Measurements from ENCODE around the gene CCDC177. TPM values are rescaled to one million over a fixed set of nuclear protein-coding genes. Genes with fewer than 3 reads are reported as not detected.
A peak's percentile ranks its signal among the peaks of the same experiment; 100 is the strongest.

Gene CCDC177
- polyA plus RNA-seq, 3 donors = not detected

DNA sequence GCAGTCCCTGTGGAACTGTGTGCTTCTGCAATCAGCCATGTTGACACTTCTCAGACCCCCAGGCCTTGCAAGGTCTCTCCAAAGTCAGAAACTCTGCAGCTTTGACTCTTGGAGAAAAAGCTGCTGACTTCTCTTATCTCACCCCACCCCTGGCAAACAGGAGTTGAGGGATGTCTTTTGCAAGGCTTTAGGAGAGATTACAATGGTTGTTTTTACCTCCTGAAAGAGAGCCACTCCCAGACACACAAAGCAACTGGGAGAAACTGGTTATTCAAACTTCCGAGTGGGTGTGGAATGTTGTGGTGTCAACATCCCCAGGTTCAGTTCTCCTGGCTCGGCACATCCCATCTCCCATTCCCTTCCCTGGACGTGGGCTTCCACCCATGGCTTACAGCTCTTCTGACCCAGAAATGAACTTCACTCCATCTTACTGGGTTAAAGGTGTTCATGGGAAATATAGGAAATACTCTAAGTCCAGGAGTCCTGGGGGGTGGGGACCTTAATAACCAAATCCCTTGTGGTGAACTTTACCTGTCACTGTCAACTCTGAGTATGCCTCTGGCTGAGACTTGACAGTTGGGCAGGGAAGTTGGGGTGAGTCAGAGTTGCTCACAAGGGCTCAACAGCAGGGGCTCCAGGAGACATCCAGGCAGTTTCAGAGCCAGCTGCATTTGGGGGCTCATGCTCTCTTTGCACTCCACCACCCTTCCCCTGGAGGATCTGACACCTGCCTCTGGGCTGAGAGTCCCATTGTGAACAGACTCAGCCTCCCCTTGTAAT, 41.9 kb downstream of the CCDC177 start:
- Histone ChIP-seq H3K27me3 (ENCODE audit: control insufficient read depth in 2 of 2, insufficient read depth in 2 of 2, low read length in 2 of 2) (no peaks in the 10 kb centered on the region), H3K4me1 (ENCODE audit: control insufficient read depth in 1 of 2, insufficient read depth in 2 of 2, low read length in 2 of 2) (peaks cover 8 to 9% of the 10 kb centered on the region in 2 donors), H3K9me3 (replicated peaks in 1 of 2; ENCODE audit: control insufficient read depth in 1 of 2, insufficient read depth in 1 of 2, low read length in 2 of 2) (no peaks in the 10 kb centered on the region), H3K4me2 (replicated peaks; ENCODE audit: extremely low read depth, low read length, poor library complexity, severe bottlenecking) (no peak overlapping the region), H4K20me1 (ENCODE audit: insufficient read depth, low read length) (no peaks in the 10 kb centered on the region), H3K79me2 (ENCODE audit: insufficient read depth, low read length) (no peaks in the 10 kb centered on the region), H3K4me3 (replicated peaks in 1 of 3; ENCODE audit: low read depth in 2 of 3, low read length in 3 of 3) (no peak overlapping the region), H3K36me3 (replicated peaks in 1 of 2; ENCODE audit: control insufficient read depth in 1 of 2, insufficient read depth in 2 of 2, low read length in 2 of 2) (no peaks in the 10 kb centered on the region), H3K27ac (ENCODE audit: low read depth in 1 of 2, low read length in 2 of 2) (no peak overlapping the region), H3K9ac (ENCODE audit: insufficient read depth, low read length, poor library complexity, severe bottlenecking) (no peak overlapping the region), H2AFZ (ENCODE audit: insufficient read depth, low read depth, low read length, poor library complexity, severe bottlenecking) (no peak overlapping the region)
- no peak for DNase-seq
- Mint-ChIP-seq H3K9me3 (no peaks in the 10 kb centered on the region), H3K4me1 (peaks cover 15% of the 10 kb centered on the region), H3K27me3 (ENCODE audit: low read depth in 3 of 3) (peaks cover 12 to 19% (median 15%) of the 10 kb centered on the region in 3 donors), H3K27ac (peak overlapping the region in 2 of 7 donors; percentile 77 to 85), H3K36me3 (no peaks in the 10 kb centered on the region), H3K4me3 (no peak overlapping the region)
- intact Hi-C loops (cut with micrococcal nuclease) = loop anchor here in 1 of 2 donors (5.0 kb wide), 1 partner anchor 40 kb away; the partner anchor contains the start of gene CCDC177
- WGBS (ENCODE audit: insufficient coverage) = no CpG with 5 or more reads among the region's 3 CpGs
- TF ChIP-seq, protein P1, sequence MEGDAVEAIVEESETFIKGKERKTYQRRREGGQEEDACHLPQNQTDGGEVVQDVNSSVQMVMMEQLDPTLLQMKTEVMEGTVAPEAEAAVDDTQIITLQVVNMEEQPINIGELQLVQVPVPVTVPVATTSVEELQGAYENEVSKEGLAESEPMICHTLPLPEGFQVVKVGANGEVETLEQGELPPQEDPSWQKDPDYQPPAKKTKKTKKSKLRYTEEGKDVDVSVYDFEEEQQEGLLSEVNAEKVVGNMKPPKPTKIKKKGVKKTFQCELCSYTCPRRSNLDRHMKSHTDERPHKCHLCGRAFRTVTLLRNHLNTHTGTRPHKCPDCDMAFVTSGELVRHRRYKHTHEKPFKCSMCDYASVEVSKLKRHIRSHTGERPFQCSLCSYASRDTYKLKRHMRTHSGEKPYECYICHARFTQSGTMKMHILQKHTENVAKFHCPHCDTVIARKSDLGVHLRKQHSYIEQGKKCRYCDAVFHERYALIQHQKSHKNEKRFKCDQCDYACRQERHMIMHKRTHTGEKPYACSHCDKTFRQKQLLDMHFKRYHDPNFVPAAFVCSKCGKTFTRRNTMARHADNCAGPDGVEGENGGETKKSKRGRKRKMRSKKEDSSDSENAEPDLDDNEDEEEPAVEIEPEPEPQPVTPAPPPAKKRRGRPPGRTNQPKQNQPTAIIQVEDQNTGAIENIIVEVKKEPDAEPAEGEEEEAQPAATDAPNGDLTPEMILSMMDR (IDR thresholded peaks at IDR 0.05) = no peak

DNA sequence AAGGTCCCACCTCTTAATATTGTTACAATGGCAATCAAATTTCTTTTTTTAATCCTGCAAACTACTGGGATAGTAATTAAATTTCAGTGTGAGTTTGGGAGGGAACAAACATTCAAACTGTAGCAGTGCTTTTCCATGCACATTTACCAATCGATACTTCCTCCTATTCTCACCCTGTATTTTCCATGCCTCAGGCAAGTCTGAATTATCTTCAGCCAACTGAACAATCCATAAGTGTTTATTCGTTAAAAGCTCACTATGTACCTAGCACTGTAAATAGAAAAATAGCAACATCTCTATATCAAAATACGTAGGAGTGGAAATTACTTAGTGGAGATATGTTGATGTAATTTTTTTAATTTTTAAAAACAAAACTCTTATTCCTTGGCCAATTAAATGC, 43.5 kb downstream of the CCDC177 start:
- Mint-ChIP-seq H3K36me3 (no peaks in the 10 kb centered on the region), H3K27ac (no peak overlapping the region), H3K27me3 (ENCODE audit: low read depth in 3 of 3) (peaks cover 12 to 19% (median 15%) of the 10 kb centered on the region in 3 donors), H3K4me1 (peaks cover under 1% of the 10 kb centered on the region), H3K4me3 (no peak overlapping the region), H3K9me3 (no peaks in the 10 kb centered on the region)
- Histone ChIP-seq H3K9ac (ENCODE audit: insufficient read depth, low read length, poor library complexity, severe bottlenecking) (no peak overlapping the region), H4K20me1 (ENCODE audit: insufficient read depth, low read length) (no peaks in the 10 kb centered on the region), H3K9me3 (replicated peaks in 1 of 2; ENCODE audit: control insufficient read depth in 1 of 2, insufficient read depth in 1 of 2, low read length in 2 of 2) (no peaks in the 10 kb centered on the region), H3K4me3 (replicated peaks in 1 of 3; ENCODE audit: low read depth in 2 of 3, low read length in 3 of 3) (no peak overlapping the region), H3K36me3 (replicated peaks in 1 of 2; ENCODE audit: control insufficient read depth in 1 of 2, insufficient read depth in 2 of 2, low read length in 2 of 2) (no peaks in the 10 kb centered on the region), H3K27ac (ENCODE audit: low read depth in 1 of 2, low read length in 2 of 2) (no peak overlapping the region), H2AFZ (ENCODE audit: insufficient read depth, low read depth, low read length, poor library complexity, severe bottlenecking) (no peak overlapping the region), H3K4me1 (ENCODE audit: control insufficient read depth in 1 of 2, insufficient read depth in 2 of 2, low read length in 2 of 2) (no peaks in the 10 kb centered on the region), H3K4me2 (replicated peaks; ENCODE audit: extremely low read depth, low read length, poor library complexity, severe bottlenecking) (no peak overlapping the region), H3K27me3 (ENCODE audit: control insufficient read depth in 2 of 2, insufficient read depth in 2 of 2, low read length in 2 of 2) (no peaks in the 10 kb centered on the region), H3K79me2 (ENCODE audit: insufficient read depth, low read length) (no peaks in the 10 kb centered on the region)
- intact Hi-C loops (cut with micrococcal nuclease) = loop anchor here in 1 of 2 donors (5.0 kb wide), 1 partner anchor 41 kb away; the partner anchor contains the start of gene CCDC177
- TF ChIP-seq, protein P1 (IDR thresholded peaks at IDR 0.05) = no peak
- WGBS (ENCODE audit: insufficient coverage) = no CpG with 5 or more reads among the region's 3 CpGs
- no peak for DNase-seq
